Limb (tissue), 2 donors: ENCODE results near the gene SIPA1L2.
"Not testable (repeated sequence)": the region's sequence is repeated elsewhere in the genome, so short reads cannot be mapped to it uniquely, and the experiment has no call there.

Experiments used
- DNase-seq, 2 donors: peaks; one replicate each; pipeline ENCODE4 v3.0.0-alpha.2; 2016; ENCODE audit errors: extremely low spot score in 2 of 2

Gene SIPA1L2

GRCh38 chr1:232617237-232617636, 12.7 kb downstream of the SIPA1L2 start:
- DNase-seq: no peak

GRCh38 chr1:232615306-232615800, 14.6 kb downstream of the SIPA1L2 start:
- no peak for DNase-seq

- no peak for DNase-seq
Observed at GRCh38 chr1:232614811-232615210, 15.1 kb downstream of the SIPA1L2 start.

GRCh38 chr1:232613752-232614381, 16.1 kb downstream of the SIPA1L2 start:
- DNase-seq: no peak

- DNase-seq: not testable (repeated sequence)
Observed at GRCh38 chr1:232612836-232613235, 17.1 kb downstream of the SIPA1L2 start.

GRCh38 chr1:232611834-232612233, 18.1 kb downstream of the SIPA1L2 start:
- DNase-seq: no peak

GRCh38 chr1:232610902-232611745, 18.8 kb downstream of the SIPA1L2 start:
- not testable (repeated sequence) for DNase-seq

GRCh38 chr1:232610192-232610901, 19.6 kb downstream of the SIPA1L2 start:
- DNase-seq: no peak

- no peak for DNase-seq
Observed at GRCh38 chr1:232608427-232608826, 21.5 kb downstream of the SIPA1L2 start.

GRCh38 chr1:232602622-232603021, 27.3 kb downstream of the SIPA1L2 start:
- DNase-seq: no peak

- no peak for DNase-seq
Observed at GRCh38 chr1:232600424-232601258, 29.3 kb downstream of the SIPA1L2 start.

GRCh38 chr1:232599178-232600041, 30.5 kb downstream of the SIPA1L2 start:
- no peak for DNase-seq

GRCh38 chr1:232598837-232599177, 31.1 kb downstream of the SIPA1L2 start:
- DNase-seq: no peak

GRCh38 chr1:232598133-232598532, 31.8 kb downstream of the SIPA1L2 start:
- no peak for DNase-seq

GRCh38 chr1:232597721-232598120, 32.2 kb downstream of the SIPA1L2 start:
- no peak for DNase-seq

GRCh38 chr1:232596666-232597303, 33.1 kb downstream of the SIPA1L2 start:
- no peak for DNase-seq

GRCh38 chr1:232594768-232595698, 34.9 kb downstream of the SIPA1L2 start:
- DNase-seq: no peak

- DNase-seq: no peak
Observed at GRCh38 chr1:232593717-232594502, 36.0 kb downstream of the SIPA1L2 start.
